Measurements from ENCODE around the gene FZD2.
A peak's percentile ranks its signal among the peaks of the same experiment; 100 is the strongest.

The FZD2 gene

DNA sequence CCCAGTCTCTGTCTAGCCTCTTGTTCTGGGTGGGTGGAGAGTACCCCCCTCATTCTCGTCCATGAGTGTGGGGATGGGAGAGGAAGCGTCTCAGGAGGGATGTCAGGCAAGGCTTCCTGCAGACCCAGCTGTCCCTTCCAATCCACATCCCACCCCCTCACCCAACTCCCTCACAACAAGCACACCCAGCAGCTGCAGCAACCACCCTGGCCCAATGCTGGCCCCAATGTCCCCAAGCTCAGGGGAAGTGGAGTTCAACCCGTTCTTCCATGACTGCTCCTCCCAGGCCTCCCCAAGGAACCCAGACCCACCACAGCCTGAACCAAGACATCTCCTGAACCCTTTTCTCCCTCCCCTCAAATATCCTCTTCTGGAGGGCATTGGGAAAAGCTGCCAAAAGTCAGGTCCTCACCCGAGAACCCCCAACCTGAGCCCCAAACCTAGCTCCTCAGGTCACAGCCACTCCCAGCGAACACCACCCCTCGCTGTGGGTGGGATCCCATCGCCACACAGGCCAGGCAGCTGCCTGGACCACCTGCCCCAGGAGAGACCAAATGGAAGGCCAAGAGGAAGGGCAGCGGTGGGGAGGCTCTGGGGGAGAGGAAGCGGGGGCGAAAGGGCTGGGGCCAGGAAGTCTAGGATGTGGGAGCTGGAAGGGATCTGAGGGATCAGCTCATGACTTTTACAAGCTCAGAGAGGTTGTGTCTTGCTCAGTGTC is 47.6 kb downstream of the FZD2 start:
- no peak for DNase-seq (ENCODE audit: low read depth)
- no peak overlapping the region for H3K4me3 ChIP-seq (ENCODE audit: low read length)
- TF ChIP-seq, protein P1, sequence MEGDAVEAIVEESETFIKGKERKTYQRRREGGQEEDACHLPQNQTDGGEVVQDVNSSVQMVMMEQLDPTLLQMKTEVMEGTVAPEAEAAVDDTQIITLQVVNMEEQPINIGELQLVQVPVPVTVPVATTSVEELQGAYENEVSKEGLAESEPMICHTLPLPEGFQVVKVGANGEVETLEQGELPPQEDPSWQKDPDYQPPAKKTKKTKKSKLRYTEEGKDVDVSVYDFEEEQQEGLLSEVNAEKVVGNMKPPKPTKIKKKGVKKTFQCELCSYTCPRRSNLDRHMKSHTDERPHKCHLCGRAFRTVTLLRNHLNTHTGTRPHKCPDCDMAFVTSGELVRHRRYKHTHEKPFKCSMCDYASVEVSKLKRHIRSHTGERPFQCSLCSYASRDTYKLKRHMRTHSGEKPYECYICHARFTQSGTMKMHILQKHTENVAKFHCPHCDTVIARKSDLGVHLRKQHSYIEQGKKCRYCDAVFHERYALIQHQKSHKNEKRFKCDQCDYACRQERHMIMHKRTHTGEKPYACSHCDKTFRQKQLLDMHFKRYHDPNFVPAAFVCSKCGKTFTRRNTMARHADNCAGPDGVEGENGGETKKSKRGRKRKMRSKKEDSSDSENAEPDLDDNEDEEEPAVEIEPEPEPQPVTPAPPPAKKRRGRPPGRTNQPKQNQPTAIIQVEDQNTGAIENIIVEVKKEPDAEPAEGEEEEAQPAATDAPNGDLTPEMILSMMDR (conservative IDR thresholded peaks at IDR 0.05; ENCODE audit: low read length), result no peak

GRCh38 chr17:44606658-44607057 is 49.4 kb downstream of the FZD2 start:
- no peak overlapping the region for H3K4me3 ChIP-seq (ENCODE audit: low read length)
- DNase-seq (ENCODE audit: low read depth), result no peak
- TF ChIP-seq, protein P1 (conservative IDR thresholded peaks at IDR 0.05; ENCODE audit: low read length), result no peak

DNA sequence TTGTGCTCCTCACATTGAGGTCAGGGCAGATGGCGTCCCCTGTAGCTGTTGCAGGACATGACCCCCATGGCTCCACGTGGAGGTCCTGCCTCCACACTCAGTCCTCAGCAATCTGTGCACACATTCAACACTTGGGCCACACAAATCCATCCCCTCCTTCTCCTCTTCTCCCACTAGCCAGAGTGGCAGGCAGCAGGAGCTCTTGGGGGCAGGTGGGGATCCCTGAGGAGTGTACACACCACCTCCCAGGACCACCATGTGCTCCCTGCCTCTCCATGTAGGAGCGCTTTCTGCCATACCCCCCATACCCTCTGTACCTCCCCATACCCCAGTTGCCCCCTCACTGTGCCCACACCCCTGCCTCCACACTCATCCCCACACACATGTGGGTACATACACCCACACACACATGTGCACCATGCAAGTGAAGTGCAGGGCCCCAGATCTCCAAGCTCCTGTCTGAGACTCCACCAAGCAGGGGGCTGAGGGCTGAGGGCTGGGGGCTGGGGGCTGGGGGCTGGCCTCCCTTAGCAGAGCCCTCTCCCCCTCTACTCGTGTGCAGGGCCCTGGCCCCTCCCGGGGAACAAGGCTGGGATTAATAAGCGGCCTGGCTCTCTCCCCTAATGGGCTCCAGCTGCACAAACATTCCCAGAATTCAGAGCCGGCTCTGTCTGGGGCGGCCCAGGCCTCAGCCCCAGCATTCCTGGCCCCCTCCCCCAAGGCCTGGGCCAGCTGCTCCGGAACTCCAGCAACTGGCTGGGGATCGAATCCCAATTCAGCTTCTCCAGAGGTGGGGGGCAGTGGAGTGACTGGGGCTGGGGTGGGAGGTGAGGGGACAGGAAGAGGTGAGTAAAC is 50.8 kb downstream of the FZD2 start:
- TF ChIP-seq, protein P1 (conservative IDR thresholded peaks at IDR 0.05; ENCODE audit: low read length), result no peak

DNA sequence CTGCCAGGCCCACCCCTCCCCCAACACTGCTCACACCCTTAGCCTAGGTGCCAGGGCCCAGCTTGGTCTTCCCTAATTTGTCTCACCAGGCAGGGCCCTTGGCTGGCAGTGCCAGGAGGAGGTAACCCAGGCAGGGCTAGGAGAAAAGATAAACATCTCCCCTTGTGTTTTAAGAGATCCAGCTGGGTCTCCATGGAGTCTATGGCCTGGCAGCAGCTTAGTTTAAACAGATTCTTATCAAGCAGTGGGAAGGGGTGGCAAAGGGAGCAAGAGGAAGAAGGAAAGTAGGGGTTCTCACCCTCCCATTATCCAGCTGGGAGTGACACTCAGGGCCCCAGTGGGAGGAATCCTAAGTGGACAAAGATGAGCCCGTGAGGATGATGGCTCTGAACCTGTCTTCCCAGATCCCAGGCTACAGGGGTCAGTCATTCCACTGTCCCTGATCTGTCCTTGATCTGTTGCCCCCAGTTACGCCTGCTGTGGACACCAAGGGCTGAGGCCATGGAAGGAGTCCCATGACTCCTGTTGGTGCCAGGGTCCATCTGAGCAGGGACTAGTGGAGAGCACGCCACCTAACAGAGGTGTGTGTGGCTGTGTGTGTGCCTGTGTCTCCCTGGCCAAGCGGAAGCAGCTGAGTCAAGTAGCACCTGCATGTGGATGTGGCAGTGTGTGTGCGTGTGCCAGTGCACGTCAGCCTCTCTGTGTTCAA is 51.6 kb downstream of the FZD2 start:
- H3K4me3 ChIP-seq (ENCODE audit: low read length), result no peak overlapping the region
- TF ChIP-seq, protein P1 (conservative IDR thresholded peaks at IDR 0.05; ENCODE audit: low read length), result no peak
- no peak for DNase-seq (ENCODE audit: low read depth)

More for the DNA sequence above, 50.8 kb downstream of the FZD2 start:
- H3K4me3 ChIP-seq (ENCODE audit: low read length), result no peak overlapping the region
- DNase-seq (ENCODE audit: low read depth), result peak; percentile 81

- TF ChIP-seq, protein P1 (conservative IDR thresholded peaks at IDR 0.05; ENCODE audit: low read length), result no peak
- DNase-seq (ENCODE audit: low read depth), result no peak
- H3K4me3 ChIP-seq (ENCODE audit: low read length), result no peak overlapping the region
Observed at GRCh38 chr17:44610331-44610730, 53.0 kb downstream of the FZD2 start.
